Measurements from ENCODE around the gene ENOPH1. TPM values are rescaled to one million over a fixed set of nuclear protein-coding genes. Genes with fewer than 3 reads are reported as not detected.
A peak's percentile ranks its signal among the peaks of the same experiment; 100 is the strongest.

ENOPH1 gene
- total and polyA plus RNA-seq, 2 of the 13 experiments (the other 11 are each of a cell fraction or from before 2014, with no cell fraction given): 15.5 to 64.3 TPM

DNA sequence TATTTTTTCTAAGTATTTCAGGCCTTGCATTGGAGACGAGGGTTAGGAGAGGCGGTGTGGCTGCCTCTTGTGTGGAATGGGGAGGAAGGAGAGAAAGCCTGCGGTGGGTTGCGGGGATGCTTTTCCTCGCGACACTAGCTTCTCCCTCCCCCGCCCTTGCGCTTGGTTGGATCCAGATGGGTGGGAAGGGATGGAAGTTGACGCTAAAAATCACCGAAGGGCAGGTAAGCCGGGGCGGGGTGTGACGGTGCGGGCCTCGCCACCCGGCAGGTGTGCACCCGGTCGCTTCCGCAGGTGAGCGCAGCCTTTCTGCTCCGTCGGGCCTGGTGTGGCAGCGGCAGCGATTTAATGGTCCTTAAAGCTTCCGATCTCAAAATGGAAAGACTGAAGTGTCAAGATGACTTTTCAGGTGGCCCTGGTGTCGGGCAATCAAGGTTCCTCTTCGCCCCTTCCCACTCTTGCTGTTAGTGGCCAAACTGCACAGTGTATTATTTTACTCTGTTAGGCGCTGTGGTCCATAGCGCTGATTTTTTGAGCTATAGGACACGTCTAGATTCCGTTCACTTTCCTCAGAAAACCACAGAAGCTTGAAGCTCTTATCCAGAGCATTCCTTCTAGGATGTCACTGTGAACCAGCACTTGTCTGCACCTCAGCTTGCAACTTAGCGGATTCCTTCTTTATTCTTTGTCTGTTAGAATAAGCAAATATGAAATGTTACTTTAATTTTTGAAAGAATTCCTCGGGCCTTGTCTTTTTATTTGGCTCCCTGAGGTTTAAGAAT is 765 bp downstream of the ENOPH1 start (continued):
- TF ChIP-seq GABPB1 (CRISPR knock-in tag; IDR thresholded peaks at IDR 0.05): no peak
- TF ChIP-seq LCORL (IDR thresholded peaks at IDR 0.05): no peak
- 0 out of 2 replicates have a peak, but pooled peaks have one; percentile 1 for TF ChIP-seq LCORL (CRISPR knock-in tag; IDR thresholded peaks at IDR 0.05)
- TF ChIP-seq AGO2 (optimal IDR thresholded peaks at IDR 0.05; ENCODE audit: low read depth, low read length): peak; percentile 10
- TF ChIP-seq, protein P1, sequence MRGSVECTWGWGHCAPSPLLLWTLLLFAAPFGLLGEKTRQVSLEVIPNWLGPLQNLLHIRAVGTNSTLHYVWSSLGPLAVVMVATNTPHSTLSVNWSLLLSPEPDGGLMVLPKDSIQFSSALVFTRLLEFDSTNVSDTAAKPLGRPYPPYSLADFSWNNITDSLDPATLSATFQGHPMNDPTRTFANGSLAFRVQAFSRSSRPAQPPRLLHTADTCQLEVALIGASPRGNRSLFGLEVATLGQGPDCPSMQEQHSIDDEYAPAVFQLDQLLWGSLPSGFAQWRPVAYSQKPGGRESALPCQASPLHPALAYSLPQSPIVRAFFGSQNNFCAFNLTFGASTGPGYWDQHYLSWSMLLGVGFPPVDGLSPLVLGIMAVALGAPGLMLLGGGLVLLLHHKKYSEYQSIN (CRISPR knock-in tag; IDR thresholded peaks at IDR 0.05; ENCODE audit: borderline replicate concordance): 0 out of 2 replicates have a peak, but pooled peaks have one; percentile 3
- TF ChIP-seq, protein P2, sequence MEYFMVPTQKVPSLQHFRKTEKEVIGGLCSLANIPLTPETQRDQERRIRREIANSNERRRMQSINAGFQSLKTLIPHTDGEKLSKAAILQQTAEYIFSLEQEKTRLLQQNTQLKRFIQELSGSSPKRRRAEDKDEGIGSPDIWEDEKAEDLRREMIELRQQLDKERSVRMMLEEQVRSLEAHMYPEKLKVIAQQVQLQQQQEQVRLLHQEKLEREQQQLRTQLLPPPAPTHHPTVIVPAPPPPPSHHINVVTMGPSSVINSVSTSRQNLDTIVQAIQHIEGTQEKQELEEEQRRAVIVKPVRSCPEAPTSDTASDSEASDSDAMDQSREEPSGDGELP (IDR thresholded peaks at IDR 0.05; ENCODE audit: borderline replicate concordance, low read depth): no peak
- TF ChIP-seq ZNF430 (CRISPR knock-in tag; IDR thresholded peaks at IDR 0.05): no peak
- TF ChIP-seq ASH2L (IDR thresholded peaks at IDR 0.05; ENCODE audit: insufficient read length, low read depth, low read length): peak; percentile 10
- TF ChIP-seq, protein P3, sequence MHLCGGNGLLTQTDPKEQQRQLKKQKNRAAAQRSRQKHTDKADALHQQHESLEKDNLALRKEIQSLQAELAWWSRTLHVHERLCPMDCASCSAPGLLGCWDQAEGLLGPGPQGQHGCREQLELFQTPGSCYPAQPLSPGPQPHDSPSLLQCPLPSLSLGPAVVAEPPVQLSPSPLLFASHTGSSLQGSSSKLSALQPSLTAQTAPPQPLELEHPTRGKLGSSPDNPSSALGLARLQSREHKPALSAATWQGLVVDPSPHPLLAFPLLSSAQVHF (CRISPR knock-in tag; IDR thresholded peaks at IDR 0.05): peak; percentile 15; the same call in 1 of the 2 replicates
- TF ChIP-seq, protein P4, sequence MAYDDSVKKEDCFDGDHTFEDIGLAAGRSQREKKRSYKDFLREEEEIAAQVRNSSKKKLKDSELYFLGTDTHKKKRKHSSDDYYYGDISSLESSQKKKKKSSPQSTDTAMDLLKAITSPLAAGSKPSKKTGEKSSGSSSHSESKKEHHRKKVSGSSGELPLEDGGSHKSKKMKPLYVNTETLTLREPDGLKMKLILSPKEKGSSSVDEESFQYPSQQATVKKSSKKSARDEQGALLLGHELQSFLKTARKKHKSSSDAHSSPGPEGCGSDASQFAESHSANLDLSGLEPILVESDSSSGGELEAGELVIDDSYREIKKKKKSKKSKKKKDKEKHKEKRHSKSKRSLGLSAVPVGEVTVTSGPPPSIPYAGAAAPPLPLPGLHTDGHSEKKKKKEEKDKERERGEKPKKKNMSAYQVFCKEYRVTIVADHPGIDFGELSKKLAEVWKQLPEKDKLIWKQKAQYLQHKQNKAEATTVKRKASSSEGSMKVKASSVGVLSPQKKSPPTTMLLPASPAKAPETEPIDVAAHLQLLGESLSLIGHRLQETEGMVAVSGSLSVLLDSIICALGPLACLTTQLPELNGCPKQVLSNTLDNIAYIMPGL (CRISPR knock-in tag; IDR thresholded peaks at IDR 0.05; ENCODE audit: borderline replicate concordance in 1 of 2, low read depth in 1 of 2): peak in 1 of 2 experiments; percentile 8; a peak in 1 of 4 replicates
- TF ChIP-seq ZNF484 (CRISPR knock-in tag; IDR thresholded peaks at IDR 0.05; ENCODE audit: borderline replicate concordance, low read depth): no peak
- TF ChIP-seq ZNF10 (CRISPR knock-in tag; IDR thresholded peaks at IDR 0.05; ENCODE audit: borderline replicate concordance, low read depth): no peak
- TF ChIP-seq HOXA9 (CRISPR knock-in tag; IDR thresholded peaks at IDR 0.05; ENCODE audit: borderline replicate concordance): 0 out of 2 replicates have a peak, but pooled peaks have one; percentile 10
- TF ChIP-seq ZNF678 (CRISPR knock-in tag; IDR thresholded peaks at IDR 0.05): no peak
